ENCODE data around the gene PRDM16. TPM values are rescaled to one million over a fixed set of nuclear protein-coding genes. Genes with fewer than 3 reads are reported as not detected.

The PRDM16 gene
- under 1 TPM in 1 of 2 donors, not detected in 1; 0.25 TPM for total RNA-seq

GRCh38 chr1:3068564-3069431 is at the start of gene PRDM16:
Gene PRDM16, plus strand, starts transcription at chr1:3069203. Its CDS starts 57 bp downstream, at chr1:3069260.
- Mint-ChIP-seq H3K36me3 (no peaks in the 10 kb centered on the region), H3K27ac (no peak within 1 kb of the TSS), H3K9me3 (no peaks in the 10 kb centered on the region)
- ATAC-seq (peak in 1 of 2 donors; percentile 51), DNase-seq (ENCODE audit: low spot score in 2 of 2) (peak in 1 of 2 donors; percentile 43)

GRCh38 chr1:3019516-3020051 is 49.4 kb upstream of the PRDM16 start:
- H3K9me3 Mint-ChIP-seq, result no peaks in the 10 kb centered on the region
- no peaks in the 10 kb centered on the region for H3K36me3 Mint-ChIP-seq
- ATAC-seq (no peak), DNase-seq (ENCODE audit: low spot score in 2 of 2) (no peak)
- H3K27ac Mint-ChIP-seq, result no peak overlapping the region

- no peaks in the 10 kb centered on the region for H3K36me3 Mint-ChIP-seq
- no peak for ATAC-seq
- no peak overlapping the region for H3K27ac Mint-ChIP-seq
- no peaks in the 10 kb centered on the region for H3K9me3 Mint-ChIP-seq
- peak in 1 of 2 donors; percentile 25 for DNase-seq (ENCODE audit: low spot score in 2 of 2)
Measured at GRCh38 chr1:3020263-3020909, 48.6 kb upstream of the PRDM16 start.

GRCh38 chr1:3021233-3021671 is 47.8 kb upstream of the PRDM16 start, which contains the start of gene ACTRT2:
Gene ACTRT2, plus strand, starts transcription at chr1:3021467. Its CDS starts 220 bp downstream, at chr1:3021687.
- H3K27ac Mint-ChIP-seq, result no peak within 1 kb of the TSS
- H3K9me3 Mint-ChIP-seq, result no peaks in the 10 kb centered on the region
- no peak for ATAC-seq
- no peaks in the 10 kb centered on the region for H3K36me3 Mint-ChIP-seq
- no peak for DNase-seq (ENCODE audit: low spot score in 2 of 2)

- DNase-seq (ENCODE audit: low spot score in 2 of 2) (no peak), ATAC-seq (no peak)
- H3K27ac Mint-ChIP-seq, result no peak overlapping the region
- H3K9me3 Mint-ChIP-seq, result no peaks in the 10 kb centered on the region
- no peaks in the 10 kb centered on the region for H3K36me3 Mint-ChIP-seq
Measured at GRCh38 chr1:3021801-3022401, 47.1 kb upstream of the PRDM16 start.

GRCh38 chr1:3022511-3022973 is 46.5 kb upstream of the PRDM16 start:
- H3K9me3 Mint-ChIP-seq, result no peaks in the 10 kb centered on the region
- H3K27ac Mint-ChIP-seq, result no peak overlapping the region
- H3K36me3 Mint-ChIP-seq, result no peaks in the 10 kb centered on the region
- DNase-seq (ENCODE audit: low spot score in 2 of 2), result no peak
- ATAC-seq, result no peak

GRCh38 chr1:3022976-3023375 is 46.0 kb upstream of the PRDM16 start:
- Mint-ChIP-seq H3K36me3 (no peaks in the 10 kb centered on the region), H3K9me3 (no peaks in the 10 kb centered on the region), H3K27ac (no peak overlapping the region)
- ATAC-seq (no peak), DNase-seq (ENCODE audit: low spot score in 2 of 2) (peak in 1 of 2 donors; percentile 42)

GRCh38 chr1:3024019-3024418 is 45.0 kb upstream of the PRDM16 start:
- DNase-seq (ENCODE audit: low spot score in 2 of 2) (no peak), ATAC-seq (no peak)
- no peak overlapping the region for H3K27ac Mint-ChIP-seq
- H3K9me3 Mint-ChIP-seq, result no peaks in the 10 kb centered on the region
- H3K36me3 Mint-ChIP-seq, result no peaks in the 10 kb centered on the region

- Mint-ChIP-seq H3K9me3 (no peaks in the 10 kb centered on the region), H3K36me3 (no peaks in the 10 kb centered on the region), H3K27ac (no peak overlapping the region)
- ATAC-seq (no peak), DNase-seq (ENCODE audit: low spot score in 2 of 2) (no peak)
Measured at GRCh38 chr1:3024588-3024987, 44.4 kb upstream of the PRDM16 start.

GRCh38 chr1:3026124-3026523 is 42.9 kb upstream of the PRDM16 start:
- DNase-seq (ENCODE audit: low spot score in 2 of 2) (no peak), ATAC-seq (peak in 1 of 2 donors; percentile 29)
- Mint-ChIP-seq H3K36me3 (no peaks in the 10 kb centered on the region), H3K27ac (no peak overlapping the region), H3K9me3 (no peaks in the 10 kb centered on the region)

- Mint-ChIP-seq H3K9me3 (no peaks in the 10 kb centered on the region), H3K36me3 (no peaks in the 10 kb centered on the region), H3K27ac (no peak overlapping the region)
- no peak for ATAC-seq
- DNase-seq (ENCODE audit: low spot score in 2 of 2), result no peak
Measured at GRCh38 chr1:3026581-3027391, 42.2 kb upstream of the PRDM16 start.

GRCh38 chr1:3027611-3028371 is 41.2 kb upstream of the PRDM16 start:
- no peaks in the 10 kb centered on the region for H3K36me3 Mint-ChIP-seq
- ATAC-seq (no peak), DNase-seq (ENCODE audit: low spot score in 2 of 2) (no peak)
- H3K9me3 Mint-ChIP-seq, result no peaks in the 10 kb centered on the region
- no peak overlapping the region for H3K27ac Mint-ChIP-seq

- ATAC-seq, result no peak
- DNase-seq (ENCODE audit: low spot score in 2 of 2), result no peak
- no peak overlapping the region for H3K27ac Mint-ChIP-seq
- H3K36me3 Mint-ChIP-seq, result no peaks in the 10 kb centered on the region
- no peaks in the 10 kb centered on the region for H3K9me3 Mint-ChIP-seq
Measured at GRCh38 chr1:3028531-3029282, 40.3 kb upstream of the PRDM16 start.

GRCh38 chr1:3029481-3029961 is 39.5 kb upstream of the PRDM16 start:
- Mint-ChIP-seq H3K36me3 (no peaks in the 10 kb centered on the region), H3K27ac (no peak overlapping the region), H3K9me3 (no peaks in the 10 kb centered on the region)
- ATAC-seq, result no peak
- no peak for DNase-seq (ENCODE audit: low spot score in 2 of 2)

All from activated naive CD4-positive, alpha-beta T cell treated with anti-CD3 and anti-CD28 coated beads, Interleukin-2, amount 50 U/mL, for 72 hours (primary cell).